Trophoblast cell (in vitro differentiated cells and primary cell): Measurements from ENCODE around the gene NKX6-2.

Experiments used
- DNase-seq, 2 donors: peaks; one replicate each; pipeline ENCODE4 v3.0.0-alpha.2; 2016
- H2AFZ ChIP-seq: 2 replicates; pipeline ENCODE4 v1.6.1; 2013; ENCODE audit warnings: low read length, moderate library complexity, mild to moderate bottlenecking; ENCODE audit not compliant: insufficient read depth, poor library complexity
- H2AK5ac ChIP-seq: 2 replicates; pipeline ENCODE4 v1.6.1; 2013; ENCODE audit warnings: mild to moderate bottlenecking, low read length
- H2BK120ac ChIP-seq: 2 replicates; pipeline ENCODE4 v1.6.1; 2013; ENCODE audit warnings: low read length, mild to moderate bottlenecking, moderate library complexity; ENCODE audit not compliant: insufficient read depth, poor library complexity
- H2BK12ac ChIP-seq: 2 replicates; pipeline ENCODE4 v1.6.1; 2013; ENCODE audit warnings: mild to moderate bottlenecking, low read length, moderate library complexity
- H2BK5ac ChIP-seq: 2 replicates; pipeline ENCODE4 v1.6.1; 2013; ENCODE audit warnings: low read length, low read depth, moderate library complexity, mild to moderate bottlenecking; ENCODE audit not compliant: poor library complexity
- H3K14ac ChIP-seq: 2 replicates; pipeline ENCODE4 v1.6.1; 2013; ENCODE audit warnings: mild to moderate bottlenecking, low read length
- H3K18ac ChIP-seq: 2 replicates; pipeline ENCODE4 v1.6.1; 2013; ENCODE audit warnings: mild to moderate bottlenecking, low read length
- H3K23ac ChIP-seq: 2 replicates; pipeline ENCODE4 v1.6.1; 2013; ENCODE audit warnings: low read length
- H3K27ac ChIP-seq: 2 replicates; pipeline ENCODE4 v1.5.1; 2013; ENCODE audit warnings: low read depth, mild to moderate bottlenecking, inconsistent platforms, low read length, moderate library complexity
- H3K27me3 ChIP-seq: 2 replicates; pipeline ENCODE4 v1.6.1; 2013; ENCODE audit warnings: inconsistent platforms, mild to moderate bottlenecking, low read length, moderate library complexity; ENCODE audit not compliant: insufficient read depth
- H3K36me3 ChIP-seq, 2 experiments: 1 replicate in 1 of 2; 2 replicates in 1 of 2; pipeline ENCODE4 v1.6.1; 2013; ENCODE audit warnings: low read length in 2 of 2, mild to moderate bottlenecking in 2 of 2, moderate library complexity in 1 of 2; ENCODE audit not compliant: insufficient read depth in 2 of 2, control insufficient read depth in 1 of 2
- H3K4ac ChIP-seq: 2 replicates; pipeline ENCODE4 v1.6.1; 2013; ENCODE audit warnings: low read depth, mild to moderate bottlenecking, low read length, moderate library complexity
- H3K4me1 ChIP-seq, 2 experiments: 1 replicate in 1 of 2; 2 replicates in 1 of 2; pipeline ENCODE4 v1.6.1; 2013; ENCODE audit warnings: low read length in 2 of 2, mild to moderate bottlenecking in 2 of 2, moderate library complexity in 1 of 2; ENCODE audit not compliant: insufficient read depth in 2 of 2, control insufficient read depth in 1 of 2
- H3K4me2 ChIP-seq: 2 replicates; pipeline ENCODE4 v1.6.1; 2013; ENCODE audit warnings: inconsistent platforms, mild to moderate bottlenecking, low read length, moderate library complexity
- H3K4me3 ChIP-seq: 2 replicates; pipeline ENCODE4 v1.5.1; 2013; ENCODE audit warnings: mild to moderate bottlenecking, low read depth, low read length, inconsistent platforms
- H3K79me1 ChIP-seq: one replicate; pipeline ENCODE4 v1.6.1; 2013; ENCODE audit warnings: low read length
- H3K79me2 ChIP-seq: 2 replicates; pipeline ENCODE4 v1.6.1; 2013; ENCODE audit warnings: low read length, mild to moderate bottlenecking; ENCODE audit not compliant: control insufficient read depth, insufficient read depth, poor library complexity
- H3K9ac ChIP-seq: 2 replicates; pipeline ENCODE4 v1.6.1; 2013; ENCODE audit warnings: mild to moderate bottlenecking, low read length
- H3K9me3 ChIP-seq: 2 replicates; pipeline ENCODE4 v1.6.1; 2013; ENCODE audit warnings: low read depth, mild to moderate bottlenecking, control low read depth, inconsistent platforms, low read length; ENCODE audit not compliant: insufficient read depth
- H4K12ac ChIP-seq: 2 replicates; pipeline ENCODE4 v1.6.1; 2013; ENCODE audit warnings: low read depth, mild to moderate bottlenecking, low read length, moderate library complexity
- H4K8ac ChIP-seq: 2 replicates; pipeline ENCODE4 v1.6.1; 2013; ENCODE audit warnings: low read depth, mild to moderate bottlenecking, low read length, moderate library complexity
- H4K91ac ChIP-seq: one replicate; pipeline ENCODE4 v1.6.1; 2013; ENCODE audit warnings: low read depth, mild to moderate bottlenecking, low read length, moderate library complexity
- WGBS: extraction: QIAGEN DNeasy Blood & Tissue Kit; methylation state at CpG from one replicate; pipeline ENCODE4 v1.1.7; 2013; ENCODE audit warnings: missing lambda C conversion rate; ENCODE audit not compliant: insufficient read length, insufficient coverage; ENCODE audit errors: extremely low coverage; 5-methylcytosine and 5-hydroxymethylcytosine counted together

NKX6-2 gene

DNA sequence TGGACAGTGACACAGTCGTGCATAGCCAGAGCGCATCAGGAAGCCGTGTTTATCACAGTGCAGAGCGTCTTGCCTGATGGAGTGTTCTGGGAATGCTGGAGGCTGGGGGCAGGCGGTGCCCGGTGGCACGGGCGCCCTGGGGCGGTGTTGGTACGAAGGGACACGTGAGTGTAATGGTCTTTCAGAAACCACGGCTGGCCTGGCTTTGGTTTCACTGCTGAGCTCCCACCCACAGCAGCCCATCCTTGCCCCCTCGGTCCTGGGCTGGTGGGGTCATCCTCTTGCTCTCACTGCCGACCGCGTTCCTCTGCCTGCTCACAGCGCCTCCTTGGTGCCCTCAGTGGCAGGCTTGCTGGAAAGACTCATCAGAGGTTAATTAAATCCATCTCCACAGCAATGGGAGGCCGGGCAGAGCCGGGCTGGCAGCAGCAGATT, 50.6 kb downstream of the NKX6-2 start:
- no peaks in the 10 kb centered on the region for H3K79me1 ChIP-seq
- peaks cover 2% of the 10 kb centered on the region for H3K9me3 ChIP-seq
- H3K4ac ChIP-seq = no peak overlapping the region
- H2AK5ac ChIP-seq = no peak overlapping the region
- no peak overlapping the region for H2BK5ac ChIP-seq
- no peak overlapping the region for H3K27ac ChIP-seq
- DNase-seq = no peak
- no peaks in the 10 kb centered on the region for H3K4me1 ChIP-seq
- H3K4me3 ChIP-seq = no peak overlapping the region
- no peak overlapping the region for H3K18ac ChIP-seq
- no peaks in the 10 kb centered on the region for H3K79me2 ChIP-seq
- no peak overlapping the region for H2AFZ ChIP-seq
- no CpG with 5 or more reads among the region's 19 CpGs for WGBS
- no peak overlapping the region for H4K8ac ChIP-seq
- H2BK120ac ChIP-seq = no peak overlapping the region
- H4K12ac ChIP-seq = no peak overlapping the region
- H3K27me3 ChIP-seq = no peaks in the 10 kb centered on the region
- H3K14ac ChIP-seq = no peak overlapping the region
- H4K91ac ChIP-seq = no peak overlapping the region
- no peak overlapping the region for H3K4me2 ChIP-seq
- no peak overlapping the region for H2BK12ac ChIP-seq
- H3K9ac ChIP-seq = no peak overlapping the region
- peaks cover 0 to 7% of the 10 kb centered on the region in 2 experiments for H3K36me3 ChIP-seq
- no peak overlapping the region for H3K23ac ChIP-seq

DNA sequence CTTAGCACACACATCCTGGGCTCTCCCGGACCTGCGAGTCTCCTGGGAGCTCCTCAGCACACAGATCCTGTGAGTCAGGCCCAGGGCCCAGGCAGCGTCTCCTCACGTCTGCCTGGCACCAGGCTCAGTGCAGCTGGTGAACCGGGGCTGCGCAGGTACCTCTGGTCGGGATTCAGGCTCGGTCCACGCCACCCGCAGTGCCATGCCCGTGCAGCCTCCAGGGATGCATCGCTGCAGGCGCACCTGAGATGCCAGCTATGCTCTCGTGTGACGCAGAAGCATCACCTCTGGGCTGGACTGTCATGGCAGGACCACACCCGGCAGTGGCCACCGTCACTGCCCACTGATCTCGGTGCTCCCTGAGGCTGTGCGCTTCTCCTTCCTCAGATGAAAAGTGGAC, 52.0 kb downstream of the NKX6-2 start:
- H3K9ac ChIP-seq = no peak overlapping the region
- no peak overlapping the region for H3K27ac ChIP-seq
- no peak overlapping the region for H2BK12ac ChIP-seq
- no peaks in the 10 kb centered on the region for H3K4me1 ChIP-seq
- peaks cover 2% of the 10 kb centered on the region for H3K9me3 ChIP-seq
- no peaks in the 10 kb centered on the region for H3K79me1 ChIP-seq
- H4K8ac ChIP-seq = no peak overlapping the region
- no peak overlapping the region for H3K4me2 ChIP-seq
- H3K14ac ChIP-seq = no peak overlapping the region
- no peak overlapping the region for H4K91ac ChIP-seq
- no CpG with 5 or more reads among the region's 19 CpGs for WGBS
- no peak overlapping the region for H3K4me3 ChIP-seq
- H3K4ac ChIP-seq = no peak overlapping the region
- no peaks in the 10 kb centered on the region for H3K79me2 ChIP-seq
- H2AK5ac ChIP-seq = no peak overlapping the region
- no peaks in the 10 kb centered on the region for H3K27me3 ChIP-seq
- H3K23ac ChIP-seq = no peak overlapping the region
- no peak overlapping the region for H4K12ac ChIP-seq
- DNase-seq = no peak
- H2AFZ ChIP-seq = no peak overlapping the region
- H3K36me3 ChIP-seq = peaks cover 3 to 7% of the 10 kb centered on the region in 2 experiments
- H2BK5ac ChIP-seq = no peak overlapping the region
- H2BK120ac ChIP-seq = no peak overlapping the region
- no peak overlapping the region for H3K18ac ChIP-seq
